A172 (cell line): Measurements from ENCODE around the gene MEN1. TPM values are rescaled to one million over a fixed set of nuclear protein-coding genes. Genes with fewer than 3 reads are reported as not detected.

Source experiments
- DNase-seq: peaks from one replicate; pipeline ENCODE4 v3.0.0-alpha.2; 2015; ENCODE audit warnings: low spot score
- total RNA-seq: library from RNA; depleted of rRNA; stranded (reverse); fragments of >200 nt; shearing (Covaris generic); gene quantifications from 2 replicates; pipeline ENCODE4 v1.2.3, GENCODE V29; 2014

The MEN1 gene
- total RNA-seq, 1 experiment from 2014 or later, result 15.0 TPM

DNA sequence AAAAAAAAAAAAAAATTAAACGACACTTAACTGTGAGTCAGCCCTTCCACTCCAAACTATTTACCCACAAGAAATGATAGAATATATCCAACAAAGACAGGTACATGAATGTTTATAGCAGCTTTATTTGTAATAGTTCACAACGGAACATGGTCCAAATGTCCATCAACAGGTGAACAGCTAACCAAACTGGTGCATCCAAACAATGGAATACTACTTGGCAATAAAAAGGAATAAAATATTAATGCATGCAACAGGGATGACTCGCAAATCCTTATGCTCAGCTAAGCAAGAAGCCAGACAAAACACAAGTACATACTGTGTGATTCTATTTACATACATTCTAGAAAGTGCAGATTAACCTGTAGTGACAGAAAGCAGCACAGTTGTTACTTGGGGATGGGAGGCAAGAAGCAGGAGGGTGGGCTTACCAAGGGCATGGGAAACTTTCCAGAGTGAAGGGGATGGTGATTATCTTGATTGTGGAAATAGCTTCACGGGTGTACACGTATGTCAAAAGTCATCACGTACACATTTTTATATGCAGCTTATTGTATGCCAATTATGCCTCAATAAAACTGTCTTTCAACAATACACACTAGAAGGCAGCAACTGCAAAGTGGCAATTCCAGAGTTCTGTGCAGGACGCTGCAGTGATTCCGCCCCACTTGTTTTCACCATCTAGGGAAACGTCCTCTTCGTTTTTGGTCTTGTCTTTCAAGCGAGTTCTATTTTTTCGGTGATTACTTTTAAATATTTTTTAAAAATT, 25.4 kb downstream of the MEN1 start:
- no peak for DNase-seq

DNA sequence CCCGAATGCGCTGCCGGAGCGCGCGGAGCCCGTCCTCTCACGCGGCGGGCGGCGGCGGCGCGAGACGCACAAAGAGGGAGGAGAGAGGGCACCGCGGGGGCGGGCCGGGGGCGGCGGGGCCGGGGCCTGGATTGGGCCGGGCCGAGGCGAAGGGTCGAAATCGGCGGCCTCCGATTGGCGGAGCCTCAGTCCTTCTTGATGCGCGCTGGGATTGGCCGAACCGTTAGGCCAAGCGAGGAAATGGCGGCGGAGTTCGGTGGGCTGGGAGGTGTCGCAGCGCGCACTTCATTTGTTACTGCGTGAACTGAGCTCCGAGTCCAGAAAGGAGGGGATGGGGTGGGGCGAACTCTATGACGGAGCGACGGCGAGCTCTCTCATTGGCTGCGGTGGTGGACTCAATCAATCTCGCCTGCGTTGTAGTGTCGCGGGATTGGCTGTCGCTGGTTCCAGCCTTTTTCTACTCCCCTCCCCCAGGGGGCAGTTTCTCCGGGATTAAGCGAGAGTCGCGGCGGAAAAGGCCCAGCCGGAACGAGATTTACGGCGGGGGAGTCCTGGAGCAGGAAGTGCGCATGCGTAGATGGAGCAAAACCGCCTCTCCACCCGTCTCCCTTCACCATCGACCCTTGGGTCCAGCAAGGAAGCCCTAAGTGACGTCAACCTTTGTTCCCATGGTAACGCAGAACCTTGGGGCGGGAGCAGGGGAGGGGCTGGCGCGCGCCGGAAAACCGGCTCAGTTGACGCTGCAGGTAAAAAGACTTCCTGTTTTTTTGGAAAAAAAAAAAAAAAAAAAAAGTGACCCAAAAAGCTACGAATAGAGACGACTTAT, 31.7 kb downstream of the MEN1 start, which contains the start of gene SF1:
Gene SF1, minus strand, starts transcription at position 70 of the 826 bp plus-strand sequence. CDS start 150 bp downstream, outside the sequence.
- peak; percentile 99 for DNase-seq

DNA sequence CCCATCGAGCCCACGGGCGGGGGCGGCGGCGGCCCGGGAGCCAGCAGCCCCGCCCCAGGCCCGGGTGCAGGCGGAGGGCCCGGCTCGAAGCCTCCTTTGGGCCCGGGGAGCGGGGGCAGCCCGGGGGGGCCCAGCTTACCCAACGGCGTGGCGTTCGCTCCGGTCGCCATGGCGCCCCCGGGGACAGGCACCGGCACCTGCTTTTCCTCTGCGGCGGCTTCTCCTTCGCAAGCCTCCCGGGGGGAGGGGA, 32.2 kb downstream of the MEN1 start:
- DNase-seq, result no peak

DNA sequence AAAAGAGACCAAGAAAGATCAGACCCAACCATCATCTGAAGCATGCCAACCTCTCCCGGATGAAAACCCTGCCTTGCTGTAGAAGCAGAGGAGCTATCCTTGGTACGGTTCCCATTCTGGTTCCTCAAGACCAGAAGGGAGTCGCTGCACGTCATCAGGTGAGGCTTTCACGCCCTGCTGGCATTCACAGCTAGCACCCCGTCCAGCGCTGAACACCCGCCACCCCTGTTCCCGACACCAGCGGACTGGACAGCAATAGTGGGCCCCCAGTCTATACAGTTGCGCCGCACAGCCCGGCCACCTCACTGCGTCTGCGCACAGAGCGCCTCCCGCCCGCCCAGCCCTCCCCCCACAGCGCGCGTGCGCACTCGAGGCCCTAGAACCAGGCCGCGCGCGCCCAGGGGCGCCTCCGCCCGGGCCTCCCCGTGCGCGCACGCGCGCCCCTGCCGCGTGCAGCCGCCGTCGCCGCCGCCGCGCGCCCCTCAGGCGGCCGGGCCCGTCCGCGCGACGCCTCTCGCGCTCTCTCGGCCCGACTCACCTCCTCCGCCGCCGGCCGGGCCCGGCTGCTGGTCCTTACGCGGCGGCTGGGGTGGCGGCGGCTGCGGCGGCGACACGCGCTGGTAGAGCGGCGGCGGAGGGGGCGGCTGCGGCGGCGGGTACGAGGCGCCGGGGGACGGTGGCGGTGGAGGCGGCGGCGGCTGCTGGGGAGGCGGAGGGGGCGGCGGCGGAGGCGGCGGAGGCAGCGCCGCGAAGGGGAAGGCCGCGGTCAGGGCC, 32.7 kb downstream of the MEN1 start:
- peak; percentile 60 for DNase-seq

DNA sequence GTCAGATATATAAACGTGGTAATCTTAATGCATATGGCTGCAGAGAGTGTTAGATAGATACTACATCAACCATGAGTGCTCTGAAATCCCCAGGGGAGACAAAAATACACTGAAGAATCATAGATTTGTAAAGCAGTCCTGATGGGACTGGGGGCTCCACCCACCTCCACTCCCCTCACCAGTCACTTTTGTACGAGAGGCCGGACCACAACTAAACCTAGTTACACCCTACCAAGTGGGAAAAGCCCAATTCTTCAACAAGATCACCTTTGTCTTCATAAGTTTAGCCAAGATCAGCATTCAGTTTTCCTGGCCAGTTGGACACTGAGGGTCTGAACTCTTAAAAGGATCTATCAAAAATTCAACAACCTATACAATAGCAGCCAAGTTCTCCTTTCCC, 33.5 kb downstream of the MEN1 start:
- no peak for DNase-seq

DNA sequence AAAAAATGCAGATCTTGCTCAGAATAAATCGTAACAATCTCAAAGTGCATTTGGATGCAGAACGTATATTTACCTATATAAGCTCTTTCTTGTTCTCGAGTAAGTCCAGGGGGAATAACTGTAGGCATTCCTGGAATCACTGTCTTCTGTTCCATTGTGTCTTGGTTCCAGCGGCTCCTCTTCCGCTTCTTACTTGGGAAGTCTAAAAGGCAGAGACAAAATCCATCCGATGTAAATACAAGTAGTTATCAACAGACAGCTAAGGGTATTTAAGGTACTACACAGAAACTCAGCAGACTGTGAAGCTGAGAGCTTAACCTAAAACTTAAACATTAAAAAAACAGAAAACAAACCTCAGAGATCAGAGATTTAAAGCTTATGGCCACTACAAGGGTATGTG, 33.9 kb downstream of the MEN1 start:
- DNase-seq, result no peak

DNA sequence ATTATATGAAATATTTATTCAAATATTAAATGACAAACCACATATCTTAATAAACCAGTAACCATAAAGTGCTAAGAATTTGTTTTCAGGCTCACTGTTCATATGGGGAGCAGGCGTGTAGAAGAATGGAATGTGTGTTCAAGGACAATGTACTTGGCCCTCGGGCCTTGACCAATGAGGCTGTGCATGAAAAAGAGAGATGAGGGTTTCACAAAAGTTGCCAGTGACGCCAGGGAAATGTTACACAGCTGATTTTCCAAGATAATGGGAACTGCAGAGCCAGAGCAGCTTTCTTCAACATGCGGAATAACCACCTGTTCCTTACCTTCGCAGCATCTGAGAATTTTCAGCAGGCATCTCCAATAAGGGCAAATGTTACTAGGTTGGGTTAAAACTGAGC, 36.2 kb downstream of the MEN1 start:
- DNase-seq, result no peak

DNA sequence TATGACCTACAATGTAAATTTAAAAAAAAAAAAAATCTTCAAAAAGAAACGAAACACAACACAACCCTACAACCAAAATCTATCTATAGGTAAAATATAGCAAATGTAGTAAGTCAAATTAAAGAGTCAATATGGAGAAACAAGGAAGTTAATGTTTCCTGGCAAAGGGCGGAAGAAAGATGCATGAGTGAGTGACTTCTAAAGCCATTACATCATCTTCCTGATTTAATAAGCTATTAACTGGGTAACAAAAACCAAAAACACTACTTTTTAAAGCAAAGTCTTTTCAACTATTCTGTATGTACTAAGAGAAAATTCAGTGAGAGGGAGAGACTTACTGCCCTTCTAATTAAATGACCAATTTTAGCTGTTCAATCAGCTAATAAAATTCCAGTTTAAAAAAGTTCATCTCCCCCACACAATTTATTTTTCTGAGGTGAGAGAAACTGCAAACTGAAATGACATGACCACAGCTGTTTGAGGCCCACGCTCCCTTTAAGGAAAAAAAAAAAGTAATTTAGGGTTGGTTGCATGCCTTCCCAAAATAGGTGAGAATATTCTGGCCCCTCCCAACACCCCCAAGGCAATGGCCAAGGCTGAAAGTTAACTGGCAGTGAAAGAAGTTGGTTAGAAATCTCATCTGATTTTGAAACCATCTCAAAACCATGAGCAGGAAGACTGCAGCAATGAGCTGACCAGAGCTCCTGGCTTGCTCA, 37.9 kb downstream of the MEN1 start:
- no peak for DNase-seq

DNA sequence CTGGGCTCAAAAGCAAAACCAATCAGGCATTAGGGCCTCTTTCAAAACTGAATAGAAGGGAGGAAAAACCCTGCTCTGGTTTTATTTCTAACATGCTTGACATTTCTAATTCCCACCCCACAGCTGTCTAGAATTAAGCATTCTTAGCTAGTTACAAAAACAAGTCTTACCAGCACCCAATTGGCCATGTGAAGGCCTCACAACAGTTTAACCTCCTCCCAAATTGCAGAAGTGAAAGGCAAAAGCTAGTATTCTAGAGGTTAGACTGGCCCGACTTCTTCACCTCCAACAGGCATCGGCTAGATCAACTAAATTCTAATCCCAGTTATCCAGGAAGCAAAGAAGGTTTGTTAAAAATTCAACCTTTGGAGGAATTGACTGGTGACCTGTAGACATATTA, 38.5 kb downstream of the MEN1 start:
- no peak for DNase-seq

DNA sequence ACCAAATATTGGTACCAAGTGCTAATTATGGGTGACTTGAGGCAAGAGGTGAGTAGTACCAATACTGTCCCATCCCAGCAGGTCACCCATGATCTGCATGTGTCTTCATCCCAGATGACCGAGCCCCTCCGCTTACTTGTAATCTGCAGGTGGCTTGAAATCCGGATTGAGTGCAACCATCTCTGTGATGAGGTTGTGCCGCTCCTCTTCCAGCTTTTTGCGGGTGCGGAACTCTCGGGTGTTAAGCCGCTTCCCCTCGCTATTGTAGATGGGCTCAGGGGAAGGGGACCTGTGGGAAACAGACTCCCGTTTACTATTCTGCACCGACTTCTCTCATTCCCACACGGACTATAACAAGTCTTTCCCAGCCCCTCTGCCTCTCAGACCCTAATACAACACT, 40.2 kb downstream of the MEN1 start:
- DNase-seq, result no peak

DNA sequence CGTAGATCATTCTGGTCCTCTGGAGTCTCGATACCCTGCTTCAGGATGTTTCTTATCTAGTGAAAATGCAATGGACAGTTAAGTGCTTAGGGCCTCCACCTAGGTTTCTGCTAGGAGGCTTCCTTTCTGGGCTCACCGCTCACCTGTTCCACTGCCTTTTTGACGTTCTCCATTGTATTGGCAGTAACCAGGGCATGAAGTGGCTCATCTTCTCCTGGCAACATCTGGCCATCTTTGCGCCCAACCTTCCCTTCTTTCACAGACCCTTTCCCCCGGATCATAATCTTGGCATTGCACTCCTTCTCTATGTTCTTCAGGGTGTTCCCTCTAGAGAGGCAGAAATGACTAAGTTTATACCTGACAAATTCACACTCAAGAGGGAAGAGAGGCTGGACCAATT, 41.1 kb downstream of the MEN1 start:
- DNase-seq, result no peak

DNA sequence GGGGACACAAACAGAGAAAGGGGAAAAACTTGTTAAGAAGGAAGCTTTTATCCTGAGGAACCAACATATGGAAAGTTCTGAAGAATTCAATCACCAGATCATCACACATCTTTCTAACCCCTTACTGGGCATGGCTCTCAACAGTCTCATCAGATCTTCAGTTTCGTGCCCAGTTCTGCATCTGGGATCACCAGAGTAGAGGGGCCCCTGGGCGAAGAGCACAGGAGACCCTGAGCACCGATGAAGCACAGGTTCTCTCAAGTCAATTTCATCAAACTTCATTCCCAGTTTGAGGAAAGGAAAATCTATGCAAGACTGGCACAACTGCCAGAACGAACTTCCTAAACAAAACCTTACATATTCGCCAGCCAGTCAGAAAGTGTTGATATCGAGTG, 42.1 kb downstream of the MEN1 start:
- DNase-seq, result no peak

DNA sequence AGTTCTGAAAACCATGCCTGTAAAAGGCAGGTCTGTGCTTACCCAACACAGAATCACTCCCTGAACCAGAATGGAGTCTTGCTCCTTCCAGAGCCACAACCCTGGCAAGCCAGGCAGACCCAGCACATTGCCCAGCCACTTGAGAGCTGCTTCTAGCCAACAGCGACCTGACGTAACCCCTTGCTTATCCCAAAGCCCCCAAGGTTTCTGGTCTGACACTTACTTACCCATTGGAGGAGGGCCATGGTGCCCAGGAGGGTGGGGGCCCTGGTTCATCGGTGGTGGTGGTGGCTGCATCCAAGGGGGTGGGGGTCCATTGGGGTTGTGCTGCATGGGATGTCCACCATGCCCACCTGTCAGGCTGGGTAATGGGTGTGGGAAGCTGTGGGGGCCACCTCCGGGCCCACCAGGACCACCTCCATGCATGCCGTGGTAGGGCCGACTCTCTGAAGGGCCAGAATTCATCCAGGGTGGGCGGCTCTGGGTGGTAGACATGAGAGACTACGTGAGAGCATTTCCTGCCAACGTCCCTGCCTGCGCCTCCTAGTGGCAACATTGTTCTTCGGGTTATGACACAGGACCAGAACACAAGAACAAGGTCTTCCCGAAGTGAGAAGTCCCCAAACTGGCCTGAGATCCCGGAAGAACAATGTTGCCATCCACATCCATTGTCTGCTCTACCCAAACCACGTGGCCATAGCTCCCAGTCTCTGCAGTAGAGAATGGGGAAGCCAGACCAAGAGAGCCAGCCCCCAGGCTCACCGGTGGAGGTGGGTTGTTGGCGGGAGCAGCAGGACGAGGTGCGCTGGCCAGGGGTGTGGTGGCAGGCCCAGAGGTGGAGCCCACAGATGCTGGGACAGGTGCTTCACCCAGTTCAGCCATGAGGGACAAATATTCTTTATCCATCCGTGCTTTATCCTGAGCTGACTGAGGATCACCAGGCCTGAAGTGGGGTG, 42.7 kb downstream of the MEN1 start:
- DNase-seq, result peak; percentile 54

DNA sequence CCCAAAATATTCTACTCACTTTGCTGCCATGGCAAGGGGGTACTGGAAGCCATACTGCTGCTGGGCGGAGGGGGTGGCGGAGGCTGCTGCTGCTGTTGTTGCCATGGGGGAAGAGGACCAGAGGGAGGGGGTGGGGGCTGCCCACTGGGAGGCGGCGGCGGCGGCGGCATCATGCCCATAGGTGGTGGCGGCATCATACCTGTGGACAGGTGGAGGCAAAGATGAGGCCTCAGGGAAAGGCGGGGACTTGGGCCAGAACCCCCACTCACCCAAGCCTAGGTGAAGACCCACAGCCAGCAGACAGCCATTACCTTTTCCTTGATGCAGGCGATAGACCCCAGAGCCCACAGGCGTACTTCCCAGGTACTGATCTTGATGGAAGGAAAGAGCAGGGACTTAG, 43.5 kb downstream of the MEN1 start:
- no peak for DNase-seq

DNA sequence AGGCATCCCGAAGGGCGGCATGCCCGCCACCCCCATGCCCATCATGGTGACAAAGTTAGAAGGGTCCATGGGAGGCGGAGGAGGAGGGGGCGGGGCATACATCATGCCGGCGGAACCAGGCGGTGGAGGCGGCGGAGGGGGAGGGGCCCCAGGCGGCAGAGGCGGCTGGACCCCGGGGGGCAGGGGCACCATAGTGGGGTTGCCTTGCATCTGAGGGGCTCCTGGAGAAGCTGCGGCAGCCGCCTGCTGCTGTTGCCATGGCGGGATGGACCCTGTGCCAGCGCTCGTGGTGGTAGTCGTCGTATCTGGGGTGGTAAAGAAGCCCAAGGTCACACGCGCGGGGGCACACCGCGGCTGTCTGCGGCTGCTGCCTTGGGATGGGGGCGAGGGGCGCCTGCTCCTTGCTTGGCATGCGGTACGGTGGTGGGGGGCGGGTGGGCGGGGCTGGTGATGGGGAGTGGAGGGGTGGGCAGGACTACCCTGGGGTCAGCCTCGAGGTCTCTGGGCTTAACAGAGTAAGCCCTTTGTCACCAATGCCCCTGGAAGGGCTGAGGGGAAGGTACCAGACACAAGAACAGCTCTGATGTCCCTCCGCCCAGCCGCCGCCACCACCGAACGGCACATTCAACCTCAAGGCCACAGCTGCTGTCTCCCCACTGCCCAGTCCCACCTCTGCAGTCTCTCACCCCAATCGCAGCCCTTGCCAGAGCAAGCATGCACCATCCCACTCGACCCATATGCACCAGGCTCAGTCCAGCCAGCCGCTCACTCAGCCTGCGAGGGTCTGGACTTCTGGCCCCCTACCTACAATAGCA, 44.3 kb downstream of the MEN1 start:
- DNase-seq, result no peak

DNA sequence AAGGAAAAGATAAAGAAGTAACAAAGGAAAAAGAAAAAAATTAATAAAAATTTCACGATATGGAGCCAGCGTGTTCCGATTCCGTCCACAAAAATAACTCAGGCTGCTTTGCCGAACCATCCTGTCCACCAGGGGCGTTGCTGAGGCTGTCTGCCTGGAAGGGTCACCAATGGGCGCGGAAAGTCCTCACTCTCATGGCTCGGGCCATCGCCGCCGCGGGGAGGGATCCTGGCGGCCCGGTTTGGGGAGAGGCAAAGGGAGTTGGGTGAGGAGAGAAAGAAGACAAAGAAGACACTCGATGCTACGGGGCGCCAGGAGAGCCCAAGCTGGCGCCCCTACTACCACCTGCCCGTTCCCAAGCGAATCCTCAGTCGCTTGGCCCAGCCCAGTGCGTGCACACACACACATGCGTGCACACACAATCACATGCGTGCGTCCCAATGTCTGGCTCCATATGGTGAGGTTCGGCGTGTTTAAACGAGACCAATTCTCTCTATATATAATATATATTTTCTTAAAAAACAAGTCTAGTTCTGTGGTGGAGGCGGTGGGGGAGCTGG, 45.0 kb downstream of the MEN1 start:
- DNase-seq, result no peak

DNA sequence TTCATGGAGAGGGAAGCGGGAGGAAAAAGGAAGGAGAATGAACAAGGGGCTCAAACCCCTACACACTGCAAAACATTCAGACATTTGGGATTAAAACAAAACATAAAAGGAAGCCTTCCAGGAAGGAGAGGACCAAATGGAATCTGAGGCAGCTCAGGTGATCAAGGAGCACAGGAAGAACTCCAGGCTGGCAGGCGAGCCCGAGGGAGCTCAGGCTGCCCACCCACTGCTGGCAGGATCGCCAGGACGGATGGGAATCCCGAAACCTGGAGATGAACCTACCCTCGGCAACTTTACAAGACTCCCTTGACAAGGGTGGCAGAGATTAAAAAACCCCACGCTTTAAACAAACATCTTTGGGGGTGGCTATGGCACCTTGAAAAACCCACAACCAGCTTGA, 45.6 kb downstream of the MEN1 start:
- no peak for DNase-seq

DNA sequence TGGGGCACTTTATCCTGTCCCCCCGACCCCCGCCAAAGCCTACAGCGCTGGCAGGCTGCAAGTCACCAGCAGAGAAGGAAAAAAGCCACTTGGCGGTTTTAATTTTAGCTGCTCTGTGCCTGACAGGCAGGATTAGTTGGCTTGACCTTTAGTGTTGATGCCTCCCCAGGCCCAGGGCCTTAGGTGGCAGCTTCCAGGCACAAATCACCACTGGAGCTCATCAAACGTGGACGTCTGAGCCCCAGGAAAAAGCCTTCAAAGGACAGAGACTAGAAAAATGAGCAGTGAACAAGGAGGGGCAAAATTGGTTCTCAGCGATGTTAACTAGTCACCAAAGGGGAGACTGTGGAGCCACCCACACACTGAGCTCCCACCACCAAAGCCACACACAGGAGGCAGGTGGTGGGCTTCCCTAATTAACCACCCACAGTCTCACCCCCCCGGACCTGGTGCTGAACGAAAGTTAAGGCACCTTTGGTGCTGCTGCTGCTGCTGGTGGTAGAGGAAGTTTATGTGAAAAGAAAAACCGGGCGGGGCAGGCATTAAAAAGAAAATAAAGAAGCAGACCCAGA, 46.2 kb downstream of the MEN1 start:
- no peak for DNase-seq

DNA sequence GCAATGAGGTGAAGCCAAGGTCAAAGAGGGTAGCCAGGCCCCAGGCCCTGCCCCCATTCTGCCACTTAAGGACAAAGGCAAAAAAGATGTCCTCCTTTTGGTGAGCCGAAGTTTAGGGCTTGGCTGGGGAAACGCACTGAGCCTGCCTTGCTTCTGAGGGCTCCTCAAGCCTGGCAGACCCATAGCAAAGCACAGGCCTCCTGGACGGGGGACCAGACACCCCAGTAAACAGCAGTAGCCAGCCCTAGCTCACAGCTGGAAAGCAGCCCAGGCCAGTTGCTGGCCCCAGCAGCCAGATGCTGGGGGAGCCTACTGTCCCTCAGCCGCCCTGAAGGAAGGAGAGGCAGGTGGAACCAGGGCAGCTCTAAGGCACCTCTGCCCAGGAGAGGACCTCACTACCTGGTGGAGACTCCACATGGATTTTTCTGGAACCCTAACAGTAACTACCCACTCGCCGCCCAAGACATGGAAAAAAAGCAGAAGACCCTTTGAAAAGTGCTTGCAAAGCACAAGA, 46.8 kb downstream of the MEN1 start:
- no peak for DNase-seq
